Peyer's patch (tissue), 4 donors: Measurements from ENCODE around the gene GMEB2. TPM values are rescaled to one million over a fixed set of nuclear protein-coding genes. Genes with fewer than 3 reads are reported as not detected.

Experiments used
- DNase-seq, 3 donors: peaks; one replicate each; pipeline ENCODE4 v3.0.0-alpha.2; 2017 to 2019
- H3K27ac ChIP-seq, 4 donors: fragments of 200-600 bp; sonication (generic); one replicate each; pipeline ENCODE4 v1.5.1; 2016 to 2019
- H3K27me3 ChIP-seq, 2 donors: fragments of 200-600 bp; sonication (generic); one replicate each; pipeline ENCODE4 v1.5.1; 2019
- H3K36me3 ChIP-seq, 3 donors: fragments of 200-600 bp; sonication (generic); one replicate each; pipeline ENCODE4 v1.5.1; 2016 to 2019
- H3K4me1 ChIP-seq, 4 donors: fragments of 200-600 bp; sonication (generic); one replicate each; pipeline ENCODE4 v1.5.1; 2016 to 2019
- H3K4me3 ChIP-seq, 4 donors: fragments of 200-600 bp; sonication (generic); 1 replicate in 3 of 4; 2 replicates in 1 of 4; pipeline ENCODE4 v1.5.1; 2016 to 2019; ENCODE audit warnings: mild to moderate bottlenecking in 1 of 4
- H3K9me3 ChIP-seq, 4 donors: fragments of 200-600 bp; sonication (generic); one replicate each; pipeline ENCODE4 v1.5.1; 2016 to 2019; ENCODE audit warnings: mild to moderate bottlenecking in 1 of 4
- CTCF ChIP-seq, 6 experiments: fragments of 450-650 bp in 4 of 6; fragments of 200-600 bp in 2 of 6; sonication (generic) in 1 of 6; IDR thresholded peaks; one replicate each; pipeline ENCODE4 v1.5.1; 2017 to 2019; ENCODE audit warnings: antibody characterized with exemption in 6 of 6, mild to moderate bottlenecking in 3 of 6, moderate library complexity in 1 of 6
- POLR2A ChIP-seq, 2 donors: fragments of 450-650 bp; IDR thresholded peaks; one replicate each; pipeline ENCODE4 v1.5.1; 2017; ENCODE audit warnings: antibody characterized with exemption in 2 of 2, mild to moderate bottlenecking in 2 of 2, moderate library complexity in 2 of 2
- total RNA-seq, 4 donors: library from RNA; depleted of rRNA; stranded (reverse); fragments of >200 nt; gene quantifications; one replicate each; pipeline ENCODE4 v1.1.0, GENCODE V29; 2016

Gene GMEB2
- total RNA-seq, 4 donors from 2014 or later = 13.8 to 24.5 (median 17.1) TPM

- Histone ChIP-seq H3K4me3 (no peak overlapping the region), H3K27me3 (no peaks in the 10 kb centered on the region), H3K36me3 (peaks cover 0 to 43% (median 0%) of the 10 kb centered on the region in 3 donors), H3K27ac (no peak overlapping the region), H3K9me3 (no peaks in the 10 kb centered on the region), H3K4me1 (peaks cover 0 to 30% (median 14%) of the 10 kb centered on the region in 4 donors)
- TF ChIP-seq CTCF (IDR thresholded peaks at IDR 0.05) (no peak), POLR2A (IDR thresholded peaks at IDR 0.05) (no peak)
- DNase-seq = no peak
These were observed 61.7 kb downstream of the GMEB2 start for GRCh38 chr20:63565021-63565698.

- no peaks in the 10 kb centered on the region for H3K27me3 ChIP-seq
- no peak for DNase-seq
- no peak overlapping the region for H3K4me3 ChIP-seq
- TF ChIP-seq POLR2A (IDR thresholded peaks at IDR 0.05) = no peak
- no peak for TF ChIP-seq CTCF (IDR thresholded peaks at IDR 0.05)
- H3K9me3 ChIP-seq = no peaks in the 10 kb centered on the region
- H3K27ac ChIP-seq = no peak overlapping the region
- peaks cover 0 to 24% (median 14%) of the 10 kb centered on the region in 4 donors for H3K4me1 ChIP-seq
- peaks cover 0 to 49% (median 0%) of the 10 kb centered on the region in 3 donors for H3K36me3 ChIP-seq
These were observed 62.7 kb downstream of the GMEB2 start for GRCh38 chr20:63564036-63564810.

DNA sequence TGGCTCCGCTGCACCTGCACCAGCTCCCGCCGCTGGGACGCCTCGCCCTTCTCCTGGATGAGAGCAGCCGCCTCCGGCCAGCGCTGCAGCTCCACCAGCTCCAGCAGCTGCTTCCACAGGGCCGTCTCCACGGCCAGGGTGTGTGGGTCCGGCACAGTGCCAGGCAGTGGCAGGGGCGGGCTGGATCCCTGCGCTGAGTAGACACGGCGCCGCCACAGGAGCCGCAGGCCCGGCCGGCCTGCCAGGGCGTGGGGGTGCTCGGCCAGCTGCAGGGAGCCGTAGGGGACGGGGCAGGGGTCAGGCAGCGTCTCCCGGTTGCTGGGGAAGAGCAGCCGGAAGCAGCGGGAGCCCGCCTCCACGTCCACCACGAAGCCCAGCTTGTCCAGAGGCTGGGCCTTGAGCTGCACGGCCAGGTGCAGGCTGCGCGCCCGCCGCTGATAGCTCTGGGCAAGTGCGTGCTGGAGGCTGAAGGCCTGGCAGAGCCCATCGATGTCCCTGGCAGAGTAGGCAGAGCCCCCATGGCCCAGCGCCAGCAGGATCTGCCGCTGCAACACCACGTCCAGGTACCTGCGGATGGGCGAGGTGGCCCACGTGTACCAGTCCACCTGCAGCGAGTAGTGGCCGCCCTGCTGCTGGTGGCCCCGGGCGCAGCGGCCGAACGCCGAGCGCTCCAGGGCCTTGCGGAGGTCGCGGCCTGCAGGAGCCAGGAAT lies 63.5 kb downstream of the GMEB2 start:
- Histone ChIP-seq H3K27ac (no peak overlapping the region), H3K27me3 (no peaks in the 10 kb centered on the region), H3K9me3 (no peaks in the 10 kb centered on the region), H3K36me3 (peaks cover 0 to 54% (median 0%) of the 10 kb centered on the region in 3 donors), H3K4me1 (peaks cover 0 to 15% (median 12%) of the 10 kb centered on the region in 4 donors), H3K4me3 (no peak overlapping the region)
- no peak for DNase-seq
- TF ChIP-seq CTCF (IDR thresholded peaks at IDR 0.05) = no peak
- no peak for TF ChIP-seq POLR2A (IDR thresholded peaks at IDR 0.05)

- TF ChIP-seq POLR2A (IDR thresholded peaks at IDR 0.05) (no peak), CTCF (IDR thresholded peaks at IDR 0.05) (no peak)
- H3K27ac ChIP-seq = no peak overlapping the region
- peaks cover 0 to 8% (median 7%) of the 10 kb centered on the region in 4 donors for H3K4me1 ChIP-seq
- no peak overlapping the region for H3K4me3 ChIP-seq
- H3K27me3 ChIP-seq = no peaks in the 10 kb centered on the region
- no peak for DNase-seq
- no peaks in the 10 kb centered on the region for H3K9me3 ChIP-seq
- H3K36me3 ChIP-seq = peaks cover 0 to 54% (median 0%) of the 10 kb centered on the region in 3 donors
These were observed 64.3 kb downstream of the GMEB2 start for GRCh38 chr20:63562461-63563224.
